CD4-positive, alpha-beta T cell treated with Interleukin-2 at 100 ng/mL for 4 hours (primary cell): ENCODE data around the gene SLC39A8.
"Not testable (repeated sequence)": the region's sequence is repeated elsewhere in the genome, so short reads cannot be mapped to it uniquely, and the experiment has no call there.

Experiments
- DNase-seq: peaks from one replicate; pipeline ENCODE4 v3.0.0-alpha.2; 2020; ENCODE audit warnings: low spot score

The SLC39A8 gene

GRCh38 chr4:102299354-102300107 lies 45.8 kb downstream of the SLC39A8 start:
- peak; percentile 4 for DNase-seq

- DNase-seq = no peak
These were observed 46.6 kb downstream of the SLC39A8 start for GRCh38 chr4:102298716-102299115.

- DNase-seq = no peak
These were observed 50.0 kb downstream of the SLC39A8 start for GRCh38 chr4:102295153-102295862.

GRCh38 chr4:102288497-102288896 lies 56.8 kb downstream of the SLC39A8 start:
- no peak for DNase-seq

- DNase-seq = no peak
These were observed 59.5 kb downstream of the SLC39A8 start for GRCh38 chr4:102285831-102286230.

- no peak for DNase-seq
These were observed 64.0 kb downstream of the SLC39A8 start for GRCh38 chr4:102281171-102281839.

- DNase-seq = not testable (repeated sequence)
These were observed 72.0 kb downstream of the SLC39A8 start for GRCh38 chr4:102273317-102273716.

- no peak for DNase-seq
These were observed 73.0 kb downstream of the SLC39A8 start for GRCh38 chr4:102272318-102272717.

- DNase-seq = no peak
These were observed 76.9 kb downstream of the SLC39A8 start for GRCh38 chr4:102268355-102268754.

- peak; percentile 28 for DNase-seq
These were observed 82.1 kb downstream of the SLC39A8 start for GRCh38 chr4:102263024-102263787.

- DNase-seq = no peak
These were observed 85.6 kb downstream of the SLC39A8 start for GRCh38 chr4:102259702-102260101.

GRCh38 chr4:102259081-102259480 lies 86.2 kb downstream of the SLC39A8 start:
- DNase-seq = no peak

GRCh38 chr4:102256321-102256720 lies 89.0 kb downstream of the SLC39A8 start:
- no peak for DNase-seq

GRCh38 chr4:102253860-102254259 lies 91.4 kb downstream of the SLC39A8 start:
- DNase-seq = no peak

GRCh38 chr4:102252171-102252570 lies 93.1 kb downstream of the SLC39A8 start:
- no peak for DNase-seq

GRCh38 chr4:102250341-102250740 lies 94.9 kb downstream of the SLC39A8 start:
- DNase-seq = no peak

GRCh38 chr4:102247041-102247440 lies 98.2 kb downstream of the SLC39A8 start:
- DNase-seq = no peak

GRCh38 chr4:102246416-102246815 lies 98.9 kb downstream of the SLC39A8 start:
- no peak for DNase-seq

GRCh38 chr4:102244878-102245535 lies 100.3 kb downstream of the SLC39A8 start:
- DNase-seq = no peak

- DNase-seq = not testable (repeated sequence)
These were observed 102.0 kb downstream of the SLC39A8 start for GRCh38 chr4:102243296-102243695.

GRCh38 chr4:102234243-102234838 lies 110.9 kb downstream of the SLC39A8 start:
- DNase-seq = no peak
